Naive B cell (primary cell): Measurements from ENCODE around the gene LINGO3. TPM values are rescaled to one million over a fixed set of nuclear protein-coding genes. Genes with fewer than 3 reads are reported as not detected.
"Not testable (repeated sequence)": the region's sequence is repeated elsewhere in the genome, so short reads cannot be mapped to it uniquely, and the experiment has no call there.

Source experiments
- ATAC-seq, 2 donors: fragments of 150-1000 bp; cut with Tn5 transposase; 2 replicates each; pipeline ENCODE4 v1.10.0; 2021; ENCODE audit warnings: low read depth in 2 of 2, mild to moderate bottlenecking in 2 of 2, moderate library complexity in 2 of 2
- DNase-seq: peaks from one replicate; pipeline ENCODE4 v3.0.0; 2022
- H3K27ac Mint-ChIP-seq, 6 donors: one replicate each; pipeline ENCODE4 v1.8.0; 2020 to 2022; ENCODE audit warnings: mild to moderate bottlenecking in 6 of 6, mixed read lengths in 6 of 6, moderate library complexity in 5 of 6, inconsistent platforms in 2 of 6
- H3K27me3 Mint-ChIP-seq, 3 donors: one replicate each; pipeline ENCODE4 v1.8.0; 2021 to 2022; ENCODE audit warnings: mixed read lengths in 3 of 3, mild to moderate bottlenecking in 1 of 3
- H3K36me3 Mint-ChIP-seq, 2 donors: one replicate each; pipeline ENCODE4 v1.8.0; 2020 to 2022; ENCODE audit warnings: mixed read lengths in 2 of 2, inconsistent platforms in 1 of 2, mild to moderate bottlenecking in 1 of 2
- H3K4me1 Mint-ChIP-seq, 3 donors: one replicate each; pipeline ENCODE4 v1.8.0; 2020 to 2022; ENCODE audit warnings: mixed read lengths in 3 of 3, inconsistent platforms in 1 of 3, mild to moderate bottlenecking in 1 of 3, moderate library complexity in 1 of 3
- H3K4me3 Mint-ChIP-seq, 8 donors: one replicate each; pipeline ENCODE4 v1.8.0; 2020 to 2022; ENCODE audit warnings: mild to moderate bottlenecking in 8 of 8, mixed read lengths in 8 of 8, moderate library complexity in 8 of 8, inconsistent platforms in 2 of 8
- H3K9me3 Mint-ChIP-seq, 7 donors: one replicate each; pipeline ENCODE4 v1.8.0; 2020 to 2022; ENCODE audit warnings: mixed read lengths in 7 of 7, mild to moderate bottlenecking in 5 of 7, inconsistent platforms in 2 of 7, moderate library complexity in 1 of 7
- polyA plus RNA-seq, 6 donors: library from polyadenylated mRNA; unstranded; fragments of 300-500 nt; fragmentation: Illumina TruSeq; gene quantifications; one replicate each; pipeline ENCODE4 v1.2.3, GENCODE V29; 2021; ENCODE audit warnings: low read depth in 6 of 6

LINGO3 gene
- polyA plus RNA-seq, 6 donors from 2014 or later, result 6.4 to 45.0 (median 15.4) TPM

DNA sequence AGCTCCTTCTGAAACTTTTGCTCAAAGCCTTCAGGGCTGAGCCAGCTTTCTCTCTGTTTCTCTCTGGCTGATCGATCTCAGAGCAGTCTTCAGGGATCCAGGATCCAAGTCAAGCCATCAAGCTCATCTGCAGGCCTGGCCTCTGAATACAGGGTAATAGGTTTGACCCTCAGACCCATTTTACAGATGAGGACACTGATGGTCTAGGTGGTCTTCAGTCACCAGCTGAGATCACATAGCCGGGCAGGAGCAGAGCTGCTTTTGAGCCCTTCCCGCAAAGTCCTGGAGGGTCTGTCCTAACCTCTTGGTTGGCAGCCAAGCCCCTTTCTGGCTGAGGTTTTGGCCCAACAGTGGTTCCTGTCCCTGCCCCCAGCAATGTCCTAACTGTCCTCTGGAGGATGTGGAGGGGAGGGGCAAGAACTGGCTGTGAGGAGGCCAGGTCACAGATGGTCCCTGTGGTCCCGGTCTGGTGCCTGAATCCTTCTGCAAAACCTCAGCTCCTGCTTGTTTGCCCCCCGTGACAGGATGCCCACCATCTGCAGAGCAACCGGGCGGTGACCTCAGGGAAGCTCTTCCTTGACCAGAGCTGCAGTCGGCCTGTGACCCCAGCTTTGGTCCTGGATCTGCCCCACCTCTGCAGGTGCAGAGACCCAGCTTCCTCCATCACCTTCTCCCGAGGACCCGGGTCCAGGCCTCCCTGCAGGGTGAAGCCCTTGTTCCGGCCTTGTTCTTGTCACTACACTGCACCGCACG lies 20.2 kb downstream of the LINGO3 start:
- H3K27ac Mint-ChIP-seq, result peak overlapping the region in 5 of 6 donors; percentile 34 to 97 (median 95)
- DNase-seq, result no peak

DNA sequence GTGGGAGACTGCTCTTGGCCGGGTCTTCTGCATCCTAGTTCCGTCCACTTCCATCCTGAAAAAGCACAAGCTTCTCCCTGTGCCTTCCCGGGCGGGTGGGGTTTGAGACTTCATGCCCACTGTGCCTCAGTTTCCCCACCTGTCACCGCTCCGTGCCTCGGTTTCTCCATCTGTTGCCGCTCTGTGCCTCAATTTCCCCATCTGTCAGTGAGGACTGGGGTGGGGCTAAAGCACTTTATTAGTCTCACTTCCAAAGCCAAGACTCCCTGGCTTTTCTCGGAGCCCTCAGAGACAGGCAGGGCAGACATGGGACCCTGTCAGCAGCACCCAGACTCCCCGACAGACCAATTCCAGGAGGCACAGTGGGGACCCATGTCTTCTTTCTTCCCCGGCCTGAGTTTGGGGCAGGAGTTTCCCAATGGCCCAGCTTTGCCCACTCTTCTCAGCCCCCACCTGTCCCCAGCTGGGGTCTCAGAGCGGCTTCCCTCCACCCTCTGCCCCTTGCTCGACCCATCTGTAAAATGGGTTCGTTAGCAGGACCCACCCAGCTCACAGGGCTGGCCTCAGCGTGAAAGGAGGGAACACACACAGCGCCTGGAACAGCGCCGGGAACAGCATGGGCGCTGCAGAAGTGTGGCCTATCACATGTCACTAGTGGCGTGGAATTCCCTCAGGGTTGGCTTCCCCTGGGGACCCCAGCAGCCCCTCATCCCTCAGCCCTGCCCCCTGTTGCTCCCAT lies 21.4 kb downstream of the LINGO3 start:
- Mint-ChIP-seq H3K27ac (peak overlapping the region in 4 of 6 donors; percentile 53 to 96 (median 74)), H3K9me3 (no peaks in the 10 kb centered on the region), H3K4me3 (no peak overlapping the region), H3K4me1 (peaks cover 41 to 54% (median 46%) of the 10 kb centered on the region in 3 donors), H3K36me3 (no peaks in the 10 kb centered on the region), H3K27me3 (no peaks in the 10 kb centered on the region)
- DNase-seq (no peak), ATAC-seq (no peak)

More for the DNA sequence above, 20.2 kb downstream of the LINGO3 start:
- Mint-ChIP-seq H3K36me3 (no peaks in the 10 kb centered on the region), H3K9me3 (no peaks in the 10 kb centered on the region), H3K27me3 (no peaks in the 10 kb centered on the region), H3K4me1 (peaks cover 35 to 47% (median 43%) of the 10 kb centered on the region in 3 donors), H3K4me3 (peak overlapping the region in 6 of 8 donors; percentile 85 to 94 (median 88))
- ATAC-seq, result no peak

DNA sequence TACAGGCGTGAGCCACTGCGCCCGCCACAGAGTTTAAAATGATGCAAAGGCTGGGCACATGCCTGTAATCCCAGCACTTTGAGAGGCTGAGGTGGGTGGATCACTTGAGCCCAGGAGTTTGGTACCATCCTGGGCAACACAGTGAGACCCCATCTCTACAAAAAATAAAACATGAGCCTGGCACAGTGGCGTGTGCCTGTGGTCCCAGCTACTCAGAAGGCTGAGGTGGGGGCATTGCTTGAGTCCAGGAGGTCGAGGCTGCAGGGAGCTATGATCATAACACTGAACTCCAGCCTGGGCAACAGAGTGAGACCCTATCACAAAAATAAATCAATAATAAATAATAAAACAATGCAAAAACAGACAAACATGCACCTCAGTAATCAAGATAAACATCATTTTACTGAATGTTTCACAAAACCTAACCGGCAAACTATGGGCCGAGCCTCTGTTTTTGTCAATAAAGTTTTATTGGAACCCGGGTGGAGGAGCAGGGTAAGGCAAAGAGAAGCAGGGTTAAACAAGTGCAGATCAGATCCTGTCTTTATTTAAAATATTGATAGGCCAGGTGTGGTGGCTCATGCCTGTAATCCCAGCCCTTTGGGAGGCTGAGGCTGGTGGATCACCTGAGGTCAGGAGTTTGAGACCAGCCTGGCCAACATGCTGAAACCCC lies 24.0 kb downstream of the LINGO3 start:
- no peak for DNase-seq
- peak overlapping the region in 1 of 8 donors; percentile 58 for H3K4me3 Mint-ChIP-seq
- peak overlapping the region in 1 of 6 donors; percentile 26 for H3K27ac Mint-ChIP-seq
- no peaks in the 10 kb centered on the region for H3K36me3 Mint-ChIP-seq
- no peak for ATAC-seq
- peaks cover 32 to 46% (median 45%) of the 10 kb centered on the region in 3 donors for H3K4me1 Mint-ChIP-seq
- H3K9me3 Mint-ChIP-seq, result no peaks in the 10 kb centered on the region
- H3K27me3 Mint-ChIP-seq, result no peaks in the 10 kb centered on the region

DNA sequence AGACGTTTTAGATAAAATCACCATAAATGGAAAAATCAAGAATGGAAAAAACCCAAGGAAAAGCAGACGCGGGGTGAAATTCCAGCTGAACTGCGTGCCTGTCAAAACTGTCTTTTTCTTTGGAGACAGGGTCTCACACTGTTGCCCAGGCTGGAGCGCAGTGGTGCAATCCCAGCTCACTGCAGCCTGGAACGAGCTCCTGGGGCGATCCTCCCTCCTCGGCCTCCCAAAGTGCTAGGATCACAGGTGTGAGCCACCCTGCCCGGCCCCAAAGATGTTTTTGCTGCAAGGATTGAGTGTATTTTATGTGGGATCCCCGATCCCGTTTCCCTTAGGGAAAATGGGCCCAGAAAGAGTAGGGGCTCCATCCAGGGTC lies 25.1 kb downstream of the LINGO3 start:
- no peaks in the 10 kb centered on the region for H3K36me3 Mint-ChIP-seq
- H3K27me3 Mint-ChIP-seq, result no peaks in the 10 kb centered on the region
- H3K9me3 Mint-ChIP-seq, result no peaks in the 10 kb centered on the region
- H3K4me1 Mint-ChIP-seq, result peaks cover 20 to 38% (median 35%) of the 10 kb centered on the region in 3 donors
- no peak for DNase-seq
- peak overlapping the region in 4 of 6 donors; percentile 61 to 89 (median 78) for H3K27ac Mint-ChIP-seq
- ATAC-seq, result no peak
- H3K4me3 Mint-ChIP-seq, result peak overlapping the region; percentile 66 to 87 (median 81)

DNA sequence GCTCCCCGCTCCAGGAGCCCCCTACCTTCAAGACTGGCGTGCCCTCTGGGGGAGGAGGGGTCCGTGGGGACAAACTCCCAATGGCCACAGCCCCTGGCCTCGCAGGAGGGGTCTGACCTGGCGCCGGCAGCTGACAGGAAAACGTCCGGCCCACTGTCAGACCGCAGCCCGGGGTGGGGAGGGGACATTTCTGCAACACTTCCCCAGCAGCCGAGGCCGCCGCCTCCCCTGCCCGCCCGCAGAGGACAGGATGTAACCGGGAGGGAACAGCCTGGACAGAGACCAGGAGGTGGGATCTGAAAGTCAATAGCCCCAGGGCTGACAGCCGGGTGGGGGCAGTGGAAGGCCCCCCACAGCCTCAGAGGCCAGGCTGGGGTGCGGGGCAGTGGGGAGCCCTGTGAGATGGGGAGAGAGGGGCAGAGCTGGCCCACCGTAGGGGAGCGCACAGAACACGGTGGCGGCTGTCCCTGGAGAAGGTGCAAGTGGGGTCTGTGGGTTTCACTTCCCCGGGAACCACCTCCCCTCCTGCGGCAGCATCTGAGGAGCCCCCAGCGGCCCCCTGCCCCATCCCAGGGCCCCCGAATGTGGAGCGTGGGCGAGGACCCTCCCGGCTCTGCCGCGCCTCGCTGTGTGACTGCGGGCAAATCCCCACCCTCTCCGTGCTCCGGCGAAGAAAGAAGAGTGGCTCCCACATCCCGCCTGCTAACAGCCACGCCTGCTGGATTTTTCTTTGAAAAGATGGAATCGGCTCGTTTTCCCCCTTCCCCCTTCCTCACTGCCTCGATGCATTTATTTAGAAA lies 25.7 kb downstream of the LINGO3 start, which contains the start of gene PEAK3:
TSS of gene PEAK3 (minus strand) at position 114 of the 800 bp plus-strand sequence. CDS start 1,244 bp downstream, outside the sequence.
- Mint-ChIP-seq H3K27ac (peak within 1 kb of the TSS; percentile 57 to 91 (median 78)), H3K36me3 (no peaks in the 10 kb centered on the region), H3K9me3 (no peaks in the 10 kb centered on the region), H3K27me3 (no peaks in the 10 kb centered on the region), H3K4me1 (peaks cover 16 to 33% (median 31%) of the 10 kb centered on the region in 3 donors), H3K4me3 (peak within 1 kb of the TSS; percentile 68 to 90 (median 82))
- peak; percentile 66 for DNase-seq
- peak; percentile 62 to 66 for ATAC-seq

DNA sequence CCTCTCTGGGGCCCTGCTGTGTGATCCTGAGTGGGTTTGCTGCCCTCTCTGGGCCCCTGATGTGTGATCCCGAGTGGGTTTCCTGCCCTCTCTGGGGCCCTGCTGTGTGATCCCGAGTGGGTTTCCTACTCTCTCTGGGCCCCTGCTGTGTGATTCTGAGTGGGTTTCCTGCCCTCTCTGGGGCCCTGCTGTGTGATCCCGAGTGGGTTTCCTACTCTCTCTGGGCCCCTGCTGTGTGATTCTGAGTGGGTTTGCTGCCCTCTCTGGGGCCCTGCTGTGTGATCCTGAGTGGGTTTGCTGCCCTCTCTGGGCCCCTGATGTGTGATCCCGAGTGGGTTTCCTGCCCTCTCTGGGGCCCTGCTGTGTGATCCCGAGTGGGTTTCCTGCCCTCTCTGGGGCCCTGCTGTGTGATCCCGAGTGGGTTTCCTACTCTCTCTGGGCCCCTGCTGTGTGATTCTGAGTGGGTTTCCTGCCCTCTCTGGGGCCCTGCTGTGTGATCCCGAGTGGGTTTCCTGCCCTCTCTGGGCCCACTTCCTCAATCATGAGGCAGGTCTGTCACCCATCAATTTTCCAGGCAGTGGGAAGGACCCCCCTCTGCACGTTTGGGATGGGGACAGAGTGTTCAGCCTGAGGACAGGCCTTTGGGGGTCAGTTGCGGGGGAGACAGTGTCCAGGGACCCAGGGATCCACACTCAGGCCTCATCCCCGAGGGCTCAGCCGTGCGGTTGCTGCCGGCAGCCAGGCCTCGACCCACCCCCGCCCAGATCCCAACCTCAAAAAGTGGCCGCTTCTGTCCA lies 26.5 kb downstream of the LINGO3 start:
- H3K27ac Mint-ChIP-seq, result peak overlapping the region in 4 of 6 donors; percentile 57 to 91 (median 84)
- H3K4me3 Mint-ChIP-seq, result peak overlapping the region; percentile 53 to 90 (median 78)
- peak in 1 of 2 donors; percentile 12 for ATAC-seq

DNA sequence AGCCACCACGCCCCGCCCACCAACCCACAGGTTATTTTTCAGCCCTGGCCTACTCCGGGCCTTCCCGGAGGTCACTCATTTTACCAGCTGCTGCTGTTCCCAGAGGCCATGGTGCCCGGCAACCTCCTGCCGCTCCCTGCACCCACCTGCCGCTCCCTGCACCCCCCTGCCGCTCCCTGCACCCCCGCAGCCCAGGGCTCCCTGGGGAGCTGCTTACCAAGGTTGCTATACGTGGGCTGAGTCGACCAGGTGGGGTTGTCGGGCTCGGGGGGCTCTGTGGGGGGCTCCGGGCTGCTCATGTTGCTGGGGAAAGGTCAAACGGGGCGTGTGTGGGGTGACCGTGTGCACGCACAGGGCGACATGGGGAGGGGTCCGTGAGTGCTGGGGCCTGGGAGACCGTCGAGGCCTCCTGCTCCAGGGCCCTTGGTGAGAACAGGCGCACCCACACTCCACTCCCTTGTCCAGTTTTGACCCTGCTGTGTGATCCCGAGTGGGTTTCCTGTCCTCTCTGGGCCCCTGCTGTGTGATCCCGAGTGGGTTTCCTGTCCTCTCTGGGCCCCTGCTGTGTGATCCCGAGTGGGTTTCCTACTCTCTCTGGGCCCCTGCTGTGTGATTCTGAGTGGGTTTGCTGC lies 27.2 kb downstream of the LINGO3 start:
- Mint-ChIP-seq H3K27ac (peak overlapping the region in 1 of 6 donors; percentile 30), H3K4me3 (peak overlapping the region in 2 of 8 donors; percentile 32 to 40), H3K9me3 (no peaks in the 10 kb centered on the region), H3K36me3 (no peaks in the 10 kb centered on the region), H3K4me1 (peaks cover 11 to 30% (median 28%) of the 10 kb centered on the region in 3 donors), H3K27me3 (no peaks in the 10 kb centered on the region)
- ATAC-seq, result no peak
- no peak for DNase-seq

More for the DNA sequence above, 26.5 kb downstream of the LINGO3 start:
- DNase-seq, H3K36me3 Mint-ChIP-seq, H3K27me3 Mint-ChIP-seq, H3K9me3 Mint-ChIP-seq: not testable (repeated sequence)
- H3K4me1 Mint-ChIP-seq, result peaks cover 13 to 32% (median 31%) of the 10 kb centered on the region in 3 donors

DNA sequence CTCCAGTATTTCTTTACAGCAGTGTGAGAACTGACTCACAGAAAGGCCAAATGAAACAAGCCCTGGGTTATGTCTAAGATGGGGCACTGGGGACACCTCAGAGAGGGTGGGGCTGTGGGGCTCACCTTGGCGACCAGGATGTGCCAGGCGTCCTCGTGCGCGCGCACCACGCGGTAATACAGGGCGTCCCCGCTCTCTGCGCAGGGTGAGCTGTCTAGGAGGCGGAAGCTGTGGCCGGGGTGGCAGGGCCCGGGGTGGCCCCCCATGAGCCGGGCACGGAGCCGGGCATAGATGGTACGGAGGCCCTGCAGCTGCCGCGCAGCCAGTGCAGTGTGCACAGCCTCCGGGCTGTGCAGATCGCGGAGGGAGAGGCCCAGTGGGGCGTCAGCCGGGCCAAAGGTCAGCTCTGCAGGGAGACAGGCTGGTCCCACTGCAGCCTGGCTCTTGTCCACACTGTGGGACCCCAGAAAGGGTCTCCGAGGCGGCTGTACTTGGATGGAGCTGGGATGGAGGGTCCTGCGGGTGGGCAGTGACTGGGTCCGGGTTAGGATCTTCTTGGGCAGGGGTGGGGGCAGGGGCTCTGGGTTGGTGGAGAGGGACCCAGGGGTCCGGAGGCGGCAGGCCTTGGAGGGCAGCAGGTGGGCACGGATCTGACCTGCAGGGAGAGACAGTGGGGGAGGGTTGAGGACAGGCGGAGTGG lies 29.3 kb downstream of the LINGO3 start:
- H3K27me3 Mint-ChIP-seq, result no peaks in the 10 kb centered on the region
- H3K4me3 Mint-ChIP-seq, result peak overlapping the region in 1 of 8 donors; percentile 10
- peaks cover 23 to 42% (median 40%) of the 10 kb centered on the region in 3 donors for H3K4me1 Mint-ChIP-seq
- no peak for ATAC-seq
- H3K27ac Mint-ChIP-seq, result peak overlapping the region in 3 of 6 donors; percentile 51 to 79 (median 57)
- H3K9me3 Mint-ChIP-seq, result no peaks in the 10 kb centered on the region
- DNase-seq, result no peak
- peaks cover 0 to 7% of the 10 kb centered on the region in 2 donors for H3K36me3 Mint-ChIP-seq

DNA sequence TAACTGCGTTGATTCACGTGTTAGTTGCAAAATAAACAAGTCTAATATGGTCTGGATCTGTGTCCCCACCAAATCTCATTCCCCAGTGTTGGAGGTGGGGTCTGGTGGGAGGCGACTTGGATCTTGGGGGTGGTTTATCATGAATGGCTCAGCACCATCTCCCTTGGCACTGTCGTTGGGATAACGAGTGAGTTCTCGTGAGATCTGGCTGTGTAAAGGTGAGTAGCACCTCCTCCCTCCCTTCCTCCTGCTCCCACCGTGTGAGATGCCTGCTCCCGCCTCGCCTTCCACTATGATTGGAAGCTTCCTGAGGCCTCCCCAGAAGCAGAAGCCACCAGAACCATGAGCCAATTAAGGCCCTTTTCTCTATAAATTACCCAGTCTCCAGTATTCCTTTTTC lies 30.8 kb downstream of the LINGO3 start:
- no peak for DNase-seq

DNA sequence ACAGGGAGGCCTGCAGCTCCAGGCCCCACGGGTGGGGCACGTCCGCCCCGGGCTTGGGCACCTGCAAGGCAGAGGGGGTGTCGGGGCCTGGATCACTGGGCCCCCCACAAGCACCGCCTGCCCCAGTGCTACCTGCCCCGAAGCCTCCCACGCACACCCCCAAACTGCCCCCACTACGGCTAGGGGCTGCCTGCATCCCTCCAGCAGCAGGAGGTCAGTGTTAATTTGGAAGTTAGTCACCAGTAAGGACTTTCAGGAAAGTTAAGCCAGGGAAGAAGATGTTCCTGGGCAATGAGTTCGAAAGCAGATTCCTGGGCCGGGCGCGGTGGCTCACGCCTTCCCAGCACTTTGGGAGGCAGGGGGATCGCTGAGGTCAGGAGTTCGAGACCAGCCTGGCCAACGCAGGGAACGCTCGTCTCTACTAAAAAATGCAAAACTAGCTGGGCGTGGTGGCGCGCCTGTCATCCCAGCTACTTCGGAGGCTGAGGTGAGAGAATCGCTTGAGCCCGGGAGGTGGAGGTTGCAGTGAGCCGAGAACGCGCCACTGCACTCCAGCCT lies 31.4 kb downstream of the LINGO3 start:
- Mint-ChIP-seq H3K4me1 (peaks cover 25 to 41% (median 37%) of the 10 kb centered on the region in 3 donors), H3K9me3 (no peaks in the 10 kb centered on the region), H3K27me3 (no peaks in the 10 kb centered on the region), H3K36me3 (peaks cover 0 to 15% of the 10 kb centered on the region in 2 donors), H3K4me3 (no peak overlapping the region), H3K27ac (peak overlapping the region in 4 of 6 donors; percentile 24 to 71 (median 44))
- ATAC-seq (no peak), DNase-seq (no peak)

More for the DNA sequence above, 30.8 kb downstream of the LINGO3 start:
- H3K4me3 Mint-ChIP-seq, result peak overlapping the region in 3 of 8 donors; percentile 45 to 72 (median 57)
- H3K4me1 Mint-ChIP-seq, result peaks cover 24 to 42% (median 39%) of the 10 kb centered on the region in 3 donors
- ATAC-seq, result no peak
- peak overlapping the region in 4 of 6 donors; percentile 41 to 84 (median 56) for H3K27ac Mint-ChIP-seq
- H3K27me3 Mint-ChIP-seq, result no peaks in the 10 kb centered on the region
- H3K9me3 Mint-ChIP-seq, result no peaks in the 10 kb centered on the region
- H3K36me3 Mint-ChIP-seq, result peaks cover 0 to 10% of the 10 kb centered on the region in 2 donors
